Measurements from ENCODE around the gene ZNF774.

Gene ZNF774

GRCh38 chr15:90387534-90388461 is 35.7 kb downstream of the ZNF774 start, which contains the start of gene IQGAP1:
IQGAP1 (plus strand) TSS chr15:90388242; CDS start chr15:90388342, 100 bp downstream.
- 7% methylated on average over 62 of the region's 62 CpGs for WGBS, 2 experiments
- H3K4me3 ChIP-seq (ENCODE audit: insufficient read depth, low read depth, low read length) = peak within 1 kb of the TSS; percentile 69
- H3K27ac ChIP-seq (ENCODE audit: insufficient read depth, low read depth, low read length, poor library complexity, severe bottlenecking) = peak within 1 kb of the TSS; percentile 39

GRCh38 chr15:90388462-90389380 is 36.6 kb downstream of the ZNF774 start:
- Histone ChIP-seq H3K27ac (ENCODE audit: insufficient read depth, low read depth, low read length, poor library complexity, severe bottlenecking) (peak overlapping the region; percentile 39), H3K4me3 (ENCODE audit: insufficient read depth, low read depth, low read length) (peak overlapping the region; percentile 69), H3K36me3 (ENCODE audit: control insufficient read depth, insufficient read depth, low read length) (no peaks in the 10 kb centered on the region), H3K9me3 (ENCODE audit: control insufficient read depth, low read length) (no peaks in the 10 kb centered on the region), H3K27me3 (ENCODE audit: control insufficient read depth, insufficient read depth, low read length, poor library complexity, severe bottlenecking) (no peaks in the 10 kb centered on the region), H3K4me1 (ENCODE audit: control insufficient read depth, insufficient read depth, low read length) (peaks cover 5% of the 10 kb centered on the region)
- 3 to 4% methylated on average over 52 of the region's 52 CpGs for WGBS, 2 experiments

More at GRCh38 chr15:90387534-90388461, 35.7 kb downstream of the ZNF774 start, which contains the start of gene IQGAP1:
- Histone ChIP-seq H3K27me3 (ENCODE audit: control insufficient read depth, insufficient read depth, low read length, poor library complexity, severe bottlenecking) (no peaks in the 10 kb centered on the region), H3K4me1 (ENCODE audit: control insufficient read depth, insufficient read depth, low read length) (peaks cover 5% of the 10 kb centered on the region), H3K9me3 (ENCODE audit: control insufficient read depth, low read length) (no peaks in the 10 kb centered on the region), H3K36me3 (ENCODE audit: control insufficient read depth, insufficient read depth, low read length) (no peaks in the 10 kb centered on the region)

GRCh38 chr15:90389513-90389912 is 37.4 kb downstream of the ZNF774 start:
- H3K4me3 ChIP-seq (ENCODE audit: insufficient read depth, low read depth, low read length) = no peak overlapping the region
- WGBS, 2 experiments = 83 to 84% methylated on average over 6 of the region's 6 CpGs
- no peaks in the 10 kb centered on the region for H3K9me3 ChIP-seq (ENCODE audit: control insufficient read depth, low read length)
- H3K27ac ChIP-seq (ENCODE audit: insufficient read depth, low read depth, low read length, poor library complexity, severe bottlenecking) = no peak overlapping the region
- peaks cover 5% of the 10 kb centered on the region for H3K4me1 ChIP-seq (ENCODE audit: control insufficient read depth, insufficient read depth, low read length)
- H3K27me3 ChIP-seq (ENCODE audit: control insufficient read depth, insufficient read depth, low read length, poor library complexity, severe bottlenecking) = no peaks in the 10 kb centered on the region
- H3K36me3 ChIP-seq (ENCODE audit: control insufficient read depth, insufficient read depth, low read length) = no peaks in the 10 kb centered on the region

- 86 to 100% methylated on average over 1 of the region's 1 CpG for WGBS, 2 experiments
- Histone ChIP-seq H3K4me3 (ENCODE audit: insufficient read depth, low read depth, low read length) (no peak overlapping the region), H3K4me1 (ENCODE audit: control insufficient read depth, insufficient read depth, low read length) (peaks cover 5% of the 10 kb centered on the region), H3K36me3 (ENCODE audit: control insufficient read depth, insufficient read depth, low read length) (no peaks in the 10 kb centered on the region), H3K27ac (ENCODE audit: insufficient read depth, low read depth, low read length, poor library complexity, severe bottlenecking) (no peak overlapping the region), H3K27me3 (ENCODE audit: control insufficient read depth, insufficient read depth, low read length, poor library complexity, severe bottlenecking) (no peaks in the 10 kb centered on the region), H3K9me3 (ENCODE audit: control insufficient read depth, low read length) (no peaks in the 10 kb centered on the region)
These were observed 41.0 kb downstream of the ZNF774 start for GRCh38 chr15:90393040-90393439.

- Histone ChIP-seq H3K4me1 (ENCODE audit: control insufficient read depth, insufficient read depth, low read length) (peaks cover 2% of the 10 kb centered on the region), H3K27ac (ENCODE audit: insufficient read depth, low read depth, low read length, poor library complexity, severe bottlenecking) (no peak overlapping the region), H3K36me3 (ENCODE audit: control insufficient read depth, insufficient read depth, low read length) (no peaks in the 10 kb centered on the region), H3K9me3 (ENCODE audit: control insufficient read depth, low read length) (no peaks in the 10 kb centered on the region), H3K27me3 (ENCODE audit: control insufficient read depth, insufficient read depth, low read length, poor library complexity, severe bottlenecking) (no peaks in the 10 kb centered on the region), H3K4me3 (ENCODE audit: insufficient read depth, low read depth, low read length) (no peak overlapping the region)
- 95 to 98% methylated on average over 1 of the region's 1 CpG for WGBS, 2 experiments
These were observed 42.0 kb downstream of the ZNF774 start for GRCh38 chr15:90394074-90394473.

- H3K9me3 ChIP-seq (ENCODE audit: control insufficient read depth, low read length) = no peaks in the 10 kb centered on the region
- no peak overlapping the region for H3K4me3 ChIP-seq (ENCODE audit: insufficient read depth, low read depth, low read length)
- no peak overlapping the region for H3K27ac ChIP-seq (ENCODE audit: insufficient read depth, low read depth, low read length, poor library complexity, severe bottlenecking)
- H3K4me1 ChIP-seq (ENCODE audit: control insufficient read depth, insufficient read depth, low read length) = no peaks in the 10 kb centered on the region
- WGBS, 2 experiments = 94 to 95% methylated on average over 12 of the region's 12 CpGs
- no peaks in the 10 kb centered on the region for H3K27me3 ChIP-seq (ENCODE audit: control insufficient read depth, insufficient read depth, low read length, poor library complexity, severe bottlenecking)
- no peaks in the 10 kb centered on the region for H3K36me3 ChIP-seq (ENCODE audit: control insufficient read depth, insufficient read depth, low read length)
These were observed 42.8 kb downstream of the ZNF774 start for GRCh38 chr15:90394748-90395442.

GRCh38 chr15:90396321-90396720 is 44.2 kb downstream of the ZNF774 start:
- no peak overlapping the region for H3K27ac ChIP-seq (ENCODE audit: insufficient read depth, low read depth, low read length, poor library complexity, severe bottlenecking)
- no peak overlapping the region for H3K4me3 ChIP-seq (ENCODE audit: insufficient read depth, low read depth, low read length)
- H3K9me3 ChIP-seq (ENCODE audit: control insufficient read depth, low read length) = no peaks in the 10 kb centered on the region
- H3K36me3 ChIP-seq (ENCODE audit: control insufficient read depth, insufficient read depth, low read length) = no peaks in the 10 kb centered on the region
- no peaks in the 10 kb centered on the region for H3K27me3 ChIP-seq (ENCODE audit: control insufficient read depth, insufficient read depth, low read length, poor library complexity, severe bottlenecking)
- WGBS, 2 experiments = 88 to 92% methylated on average over 3 to 4 of the region's 4 CpGs
- no peaks in the 10 kb centered on the region for H3K4me1 ChIP-seq (ENCODE audit: control insufficient read depth, insufficient read depth, low read length)

GRCh38 chr15:90400005-90400758 is 48.1 kb downstream of the ZNF774 start:
- peak overlapping the region; percentile 64 for H3K27ac ChIP-seq (ENCODE audit: insufficient read depth, low read depth, low read length, poor library complexity, severe bottlenecking)

GRCh38 chr15:90400759-90401314 is 48.8 kb downstream of the ZNF774 start:
- peak overlapping the region; percentile 64 for H3K27ac ChIP-seq (ENCODE audit: insufficient read depth, low read depth, low read length, poor library complexity, severe bottlenecking)
- no peaks in the 10 kb centered on the region for H3K9me3 ChIP-seq (ENCODE audit: control insufficient read depth, low read length)
- no peaks in the 10 kb centered on the region for H3K27me3 ChIP-seq (ENCODE audit: control insufficient read depth, insufficient read depth, low read length, poor library complexity, severe bottlenecking)
- no peak overlapping the region for H3K4me3 ChIP-seq (ENCODE audit: insufficient read depth, low read depth, low read length)
- 33 to 34% methylated on average over 6 to 7 of the region's 7 CpGs for WGBS, 2 experiments
- no peaks in the 10 kb centered on the region for H3K36me3 ChIP-seq (ENCODE audit: control insufficient read depth, insufficient read depth, low read length)
- no peaks in the 10 kb centered on the region for H3K4me1 ChIP-seq (ENCODE audit: control insufficient read depth, insufficient read depth, low read length)

More at GRCh38 chr15:90400005-90400758, 48.1 kb downstream of the ZNF774 start:
- WGBS, 2 experiments = 91 to 92% methylated on average over 5 to 6 of the region's 7 CpGs
- H3K4me3 ChIP-seq (ENCODE audit: insufficient read depth, low read depth, low read length) = no peak overlapping the region
- no peaks in the 10 kb centered on the region for H3K4me1 ChIP-seq (ENCODE audit: control insufficient read depth, insufficient read depth, low read length)
- H3K9me3 ChIP-seq (ENCODE audit: control insufficient read depth, low read length) = no peaks in the 10 kb centered on the region
- H3K27me3 ChIP-seq (ENCODE audit: control insufficient read depth, insufficient read depth, low read length, poor library complexity, severe bottlenecking) = no peaks in the 10 kb centered on the region
- no peaks in the 10 kb centered on the region for H3K36me3 ChIP-seq (ENCODE audit: control insufficient read depth, insufficient read depth, low read length)
